Cerebellar cortex (tissue), 1 donor: ENCODE measurements around the gene PGRMC1.
"Not testable (repeated sequence)": the region's sequence is repeated elsewhere in the genome, so short reads cannot be mapped to it uniquely, and the experiment has no call there.

Experiments used
- DNase-seq: peaks from one replicate; pipeline ENCODE4 v3.0.0-alpha.2; 2015; ENCODE audit warnings: low spot score

Gene PGRMC1

DNA sequence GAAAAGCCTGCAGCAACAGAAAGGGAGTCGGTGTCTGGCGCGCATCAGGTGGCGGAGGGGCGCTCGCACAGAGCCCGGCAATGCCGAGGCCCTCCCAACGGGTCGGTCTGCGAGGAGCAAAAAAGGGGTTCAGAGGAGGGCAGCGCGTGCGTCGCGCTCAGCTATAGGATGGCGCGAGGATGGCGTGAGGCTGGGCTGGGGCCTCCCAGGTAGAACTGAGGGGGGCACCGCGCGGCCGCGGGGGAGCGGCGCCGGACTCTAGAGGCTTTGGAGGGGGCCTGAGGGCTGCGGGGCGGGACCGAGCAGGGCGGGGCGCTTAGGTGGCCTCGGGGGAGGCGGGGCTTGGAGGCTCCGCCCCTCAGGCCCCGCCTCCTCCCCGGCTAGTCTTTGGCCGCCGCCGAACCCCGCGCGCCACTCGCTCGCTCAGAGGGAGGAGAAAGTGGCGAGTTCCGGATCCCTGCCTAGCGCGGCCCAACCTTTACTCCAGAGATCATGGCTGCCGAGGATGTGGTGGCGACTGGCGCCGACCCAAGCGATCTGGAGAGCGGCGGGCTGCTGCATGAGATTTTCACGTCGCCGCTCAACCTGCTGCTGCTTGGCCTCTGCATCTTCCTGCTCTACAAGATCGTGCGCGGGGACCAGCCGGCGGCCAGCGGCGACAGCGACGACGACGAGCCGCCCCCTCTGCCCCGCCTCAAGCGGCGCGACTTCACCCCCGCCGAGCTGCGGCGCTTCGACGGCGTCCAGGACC lies at the start of gene PGRMC1:
PGRMC1 (plus strand) TSS at position 414 of the 751 bp plus-strand sequence; CDS start at position 493, 79 bp downstream.
- peak; percentile 80 for DNase-seq

DNA sequence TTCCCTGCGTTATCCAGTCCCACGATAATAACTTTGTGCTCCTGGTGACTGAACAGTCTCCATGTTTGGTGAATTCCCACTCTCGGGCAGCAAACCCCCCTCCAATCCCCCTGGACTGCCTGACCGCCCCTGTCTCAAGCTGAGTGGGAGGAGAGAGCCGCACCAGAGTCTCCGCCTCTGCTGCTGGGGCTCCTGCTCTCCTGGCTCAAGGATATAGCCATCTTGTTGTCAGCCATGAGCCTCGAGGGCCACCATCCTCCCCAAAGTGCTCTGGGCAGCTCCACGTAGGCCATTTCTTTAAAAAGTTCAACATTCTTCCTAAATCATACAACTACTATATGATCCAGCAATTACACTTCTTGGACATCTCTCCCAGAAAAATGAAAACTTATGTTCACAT lies 49.3 kb upstream of the PGRMC1 start:
- DNase-seq, result no peak

DNA sequence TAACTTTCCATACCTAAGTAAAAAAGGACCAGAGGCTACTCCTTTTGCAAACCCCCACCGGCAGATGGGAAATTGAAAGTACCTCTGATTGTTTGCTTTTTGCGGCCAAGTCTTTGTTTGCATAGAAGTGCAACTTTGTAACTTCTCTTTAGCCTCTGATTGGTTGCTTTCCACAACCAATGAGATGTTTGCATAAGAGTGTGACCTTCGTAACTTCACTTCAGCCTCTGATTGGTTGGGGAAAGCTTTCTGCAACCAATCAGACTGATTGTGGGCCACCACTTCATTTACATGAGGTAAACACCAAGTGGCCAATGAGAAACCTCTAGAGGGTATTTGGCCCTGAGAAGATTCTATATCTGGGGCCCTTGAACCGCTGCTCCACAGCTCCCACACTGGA lies 48.8 kb upstream of the PGRMC1 start:
- DNase-seq, result no peak

DNA sequence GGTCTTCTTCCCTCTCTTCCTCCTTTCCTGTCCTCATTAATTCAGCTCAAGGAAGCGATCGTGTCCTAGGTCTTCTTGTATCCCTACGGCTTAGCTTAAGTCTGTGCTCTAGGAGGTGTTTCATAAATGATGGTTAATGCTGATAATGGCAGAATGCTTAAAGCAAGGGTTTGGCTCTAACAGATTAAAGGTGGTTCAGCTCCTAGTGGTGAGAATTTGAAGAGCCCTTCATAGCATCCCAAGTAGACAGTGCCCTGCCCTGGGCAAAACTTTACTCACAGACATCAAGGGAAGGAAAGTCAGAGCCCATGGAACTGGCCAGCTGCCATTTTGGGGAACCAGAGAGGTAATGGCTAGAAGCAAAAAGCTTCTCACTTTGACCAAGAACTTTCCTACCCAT lies 47.0 kb upstream of the PGRMC1 start:
- DNase-seq, result no peak

DNA sequence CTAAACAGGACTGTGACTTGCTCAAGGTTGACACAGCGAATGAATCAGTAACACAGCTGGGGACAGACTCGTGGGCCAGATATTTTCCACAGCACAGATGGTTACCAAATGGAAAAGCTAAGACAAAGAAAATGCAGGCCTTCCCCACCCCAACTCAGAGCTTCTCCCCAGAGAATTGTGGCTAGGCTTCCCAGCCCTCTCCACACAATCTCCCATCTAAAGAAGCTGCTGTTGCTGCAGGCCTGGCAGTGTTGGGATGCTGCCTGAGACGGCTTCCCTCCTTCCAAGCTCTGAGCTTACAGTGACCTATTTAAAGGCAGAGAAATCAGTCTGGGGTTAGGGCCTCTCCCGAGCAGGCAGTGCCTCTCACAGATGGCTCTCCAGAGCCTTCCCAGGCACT lies 46.5 kb upstream of the PGRMC1 start:
- DNase-seq, result peak; percentile 62

DNA sequence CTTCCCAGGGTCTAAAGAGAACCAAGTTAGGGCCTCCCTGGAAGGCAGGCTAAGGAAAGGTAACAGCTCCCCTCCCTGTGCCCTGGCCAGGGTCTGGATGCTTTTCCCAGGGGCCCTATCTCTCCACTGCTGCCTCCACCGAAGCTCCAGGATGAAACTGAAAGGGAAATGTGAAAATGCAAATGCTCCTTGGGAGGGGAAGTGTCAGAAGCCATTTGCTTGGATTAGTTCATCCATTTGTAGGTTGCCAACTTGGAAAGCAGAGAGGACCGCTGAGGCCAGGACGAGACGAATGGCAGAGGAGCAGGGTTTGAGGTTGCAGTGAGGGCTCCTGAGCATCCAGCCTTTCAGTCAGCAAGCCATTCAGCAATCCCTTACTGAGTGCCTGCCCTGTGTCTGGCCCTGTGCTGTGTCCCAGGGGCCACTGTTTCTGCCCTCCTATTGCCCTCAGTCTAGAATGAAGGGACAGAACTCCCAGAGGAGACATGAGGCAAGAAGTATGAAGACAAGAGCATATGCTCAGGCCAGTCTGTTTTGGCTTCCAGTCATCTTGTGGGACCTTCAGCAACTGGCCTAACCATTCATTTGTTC lies 45.9 kb upstream of the PGRMC1 start:
- peak; percentile 44 for DNase-seq

DNA sequence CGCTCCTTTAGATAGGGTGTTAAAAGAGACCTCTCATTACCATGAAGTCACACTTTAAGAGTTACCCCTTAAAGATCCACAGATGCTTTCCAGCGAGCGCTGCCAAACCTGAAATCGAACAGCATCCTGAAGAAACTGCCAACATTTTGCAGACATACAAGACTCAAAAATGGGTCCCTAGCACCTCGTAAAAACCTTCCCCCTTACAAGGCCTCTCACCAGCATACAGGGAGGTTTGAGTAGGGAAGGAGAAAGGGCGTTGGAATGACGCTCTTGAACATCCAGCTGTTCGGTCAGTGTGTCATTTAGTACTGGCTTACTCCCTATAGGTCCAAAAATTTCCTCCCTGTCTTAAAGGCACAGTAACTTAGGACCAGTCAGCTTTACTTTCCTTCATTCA lies 45.3 kb upstream of the PGRMC1 start:
- peak; percentile 10 for DNase-seq

DNA sequence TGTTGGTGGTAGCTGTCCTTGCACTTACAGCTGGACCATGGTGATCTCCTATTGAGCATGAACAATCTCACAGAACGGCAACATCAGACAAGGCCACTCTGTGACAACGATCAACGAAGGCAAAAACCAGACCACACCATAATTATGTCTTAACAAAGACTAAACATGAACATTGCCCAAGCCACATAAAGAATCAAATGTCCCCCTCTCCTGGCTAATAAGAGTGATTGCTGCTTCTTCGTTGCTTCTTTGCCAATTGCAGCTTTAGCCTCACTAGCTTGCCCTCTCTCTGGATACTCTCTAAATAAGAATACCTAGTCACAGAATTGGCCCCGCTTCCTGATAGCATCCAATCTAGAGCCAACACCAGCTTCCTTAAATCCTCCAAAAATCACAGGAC lies 41.5 kb upstream of the PGRMC1 start:
- peak; percentile 11 for DNase-seq

DNA sequence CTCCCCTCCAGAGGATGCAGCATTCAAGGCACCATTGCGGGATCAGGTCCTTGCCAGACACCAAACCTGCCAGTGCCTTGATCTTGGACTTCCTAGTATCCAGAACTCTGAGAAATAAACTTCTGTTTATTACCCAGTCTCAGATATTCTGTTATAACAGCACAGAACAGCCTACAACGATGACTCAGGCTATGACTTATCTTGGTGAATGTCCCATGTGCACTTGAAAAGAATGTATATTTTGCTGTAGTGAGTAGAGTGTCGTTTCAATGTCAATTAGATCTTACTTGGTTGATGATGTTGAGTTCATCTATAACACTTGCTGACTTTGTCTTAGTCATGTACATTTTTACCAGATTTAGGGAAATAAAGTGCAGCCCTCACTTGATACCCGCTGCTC lies 34.5 kb upstream of the PGRMC1 start:
- DNase-seq, result no peak

DNA sequence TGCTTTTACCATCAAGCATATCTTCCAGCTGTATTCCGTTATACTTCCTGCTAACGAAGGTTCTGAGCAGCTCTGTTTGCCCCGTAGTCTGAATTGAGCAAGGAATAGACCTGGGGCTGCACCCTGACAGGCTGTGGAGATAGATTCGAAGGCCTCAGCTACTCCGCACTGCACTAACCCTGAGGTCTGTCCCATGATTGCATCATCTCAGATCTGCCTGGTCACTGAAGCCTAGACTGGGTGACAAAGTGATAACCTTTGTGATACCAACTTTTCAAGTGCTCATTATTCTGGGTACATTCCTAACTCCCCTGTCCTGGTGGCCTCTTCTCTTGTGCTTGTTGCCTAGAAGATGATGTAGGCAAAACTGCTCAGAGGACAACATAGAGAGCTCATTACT lies 29.9 kb upstream of the PGRMC1 start:
- DNase-seq, result no peak

DNA sequence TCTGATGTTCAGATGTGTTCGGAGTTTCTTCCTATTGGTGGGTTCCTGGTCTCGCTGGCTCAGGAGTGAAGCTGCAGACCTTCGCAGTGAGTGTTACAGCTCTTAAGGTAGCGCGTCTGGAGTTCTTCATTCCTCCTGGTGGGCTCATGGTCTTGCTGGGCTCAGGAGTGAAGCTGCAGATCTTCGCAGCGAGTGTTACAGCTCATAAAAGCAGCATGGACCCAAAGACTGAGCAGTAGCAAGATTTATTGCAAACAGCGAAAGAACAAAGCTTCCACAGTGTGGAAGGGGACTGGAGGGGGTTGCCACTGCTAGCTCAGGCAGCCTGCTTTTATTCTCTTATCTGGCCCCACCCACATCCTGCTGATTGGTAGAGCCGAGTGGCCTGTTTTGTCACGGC lies 28.6 kb upstream of the PGRMC1 start:
- DNase-seq, result not testable (repeated sequence)

DNA sequence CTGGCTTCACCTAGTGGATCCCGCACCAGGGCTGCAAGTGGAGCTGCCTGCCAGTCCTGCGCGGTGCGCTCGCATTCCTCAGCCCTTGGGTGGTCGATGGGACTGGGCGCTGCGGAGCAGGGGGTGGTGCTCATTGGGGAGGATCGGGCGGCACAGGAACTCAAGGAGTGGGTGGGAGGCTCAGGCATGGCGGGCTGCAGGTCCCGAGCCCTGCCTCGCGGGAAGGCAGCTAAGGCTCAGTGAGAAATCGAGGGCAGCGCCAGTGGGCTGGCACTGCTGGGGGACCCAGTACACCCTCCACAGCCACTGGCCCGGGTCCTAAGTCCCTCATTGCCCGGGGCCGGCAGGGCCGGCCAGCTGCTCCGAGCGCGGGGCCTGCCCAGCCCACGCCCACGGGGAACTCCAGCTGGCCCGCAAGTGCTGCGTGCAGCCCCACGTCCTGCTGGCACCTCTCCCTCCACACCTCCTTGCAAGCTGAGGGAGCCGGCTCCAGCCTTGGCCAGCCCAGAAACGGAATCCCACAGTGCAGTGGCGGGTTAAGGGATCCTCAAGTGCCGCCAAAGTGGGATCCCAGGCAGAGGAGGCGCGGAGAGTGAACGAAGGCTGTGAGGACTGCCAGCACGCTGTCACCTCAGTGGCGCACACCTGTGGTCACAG lies 27.6 kb upstream of the PGRMC1 start:
- no peak for DNase-seq

DNA sequence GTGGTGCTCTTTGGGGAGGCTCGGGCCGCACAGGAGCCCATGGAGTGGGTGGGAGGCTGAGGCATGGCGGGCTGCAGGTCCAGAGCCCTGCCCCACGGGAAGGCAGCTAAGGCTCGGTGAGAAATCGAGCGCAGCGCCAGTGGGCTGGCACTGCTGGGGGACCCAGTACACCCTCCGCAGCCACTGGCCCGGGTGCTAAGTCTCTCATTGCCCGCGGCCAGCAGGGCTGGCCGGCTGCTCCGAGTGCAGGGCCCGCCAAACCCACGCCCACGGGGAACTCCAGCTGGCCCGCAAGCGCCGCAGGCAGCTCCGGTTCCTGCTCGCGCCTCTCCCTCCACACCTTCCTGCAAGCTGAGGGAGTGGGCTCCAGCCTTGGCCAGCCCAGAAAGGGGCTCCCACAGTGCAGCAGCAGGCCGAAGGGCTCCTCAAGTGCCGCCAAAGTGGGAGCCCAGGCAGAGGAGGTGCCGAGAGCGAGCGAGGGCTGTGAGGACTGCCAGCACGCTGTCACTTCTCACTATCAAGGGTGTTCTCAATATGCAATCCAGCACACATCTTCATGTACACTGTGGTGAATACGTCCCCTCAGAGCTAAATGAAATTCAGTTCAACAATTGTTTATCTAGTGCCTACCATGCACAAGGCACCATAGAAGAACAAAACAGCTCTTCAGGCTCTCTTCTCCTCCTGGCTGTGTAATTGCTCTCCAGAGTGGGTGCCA lies 25.0 kb upstream of the PGRMC1 start:
- DNase-seq, result not testable (repeated sequence)

DNA sequence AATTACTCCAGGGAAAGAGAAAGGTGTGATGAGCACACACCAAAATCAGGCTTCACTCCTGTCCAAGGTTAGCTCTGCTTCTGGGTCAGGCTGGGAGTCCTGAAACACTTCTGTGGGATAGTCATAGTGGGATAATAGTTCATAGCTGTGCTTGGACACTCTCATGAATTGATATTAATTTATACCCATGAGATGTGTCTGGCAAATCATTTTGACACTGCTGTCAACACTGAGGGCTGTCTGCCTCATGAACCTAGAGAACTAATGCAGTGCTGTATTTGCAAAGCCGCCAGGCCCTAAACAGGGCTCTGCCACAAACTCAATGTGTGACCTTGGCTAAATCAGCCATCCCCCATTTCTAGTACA lies 24.5 kb upstream of the PGRMC1 start:
- no peak for DNase-seq

DNA sequence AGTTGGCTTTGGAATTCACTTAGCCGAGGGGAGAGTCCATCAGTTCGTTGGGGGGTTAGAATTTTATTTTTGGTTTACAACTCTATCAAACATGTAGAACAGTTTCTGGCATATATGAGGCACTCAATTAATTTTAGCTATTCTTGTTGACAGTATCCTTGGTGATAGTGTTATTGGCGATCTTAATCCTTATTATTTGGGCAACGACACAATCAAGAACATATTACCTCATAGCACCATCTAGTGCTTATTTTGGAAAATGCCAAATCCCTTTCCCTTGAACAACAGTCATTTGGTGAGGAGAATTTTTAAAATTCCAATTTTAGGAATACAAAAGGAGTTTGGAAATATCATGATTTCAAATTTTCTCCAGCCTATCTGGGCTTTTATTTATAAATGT lies 17.9 kb upstream of the PGRMC1 start:
- DNase-seq, result peak; percentile 45

DNA sequence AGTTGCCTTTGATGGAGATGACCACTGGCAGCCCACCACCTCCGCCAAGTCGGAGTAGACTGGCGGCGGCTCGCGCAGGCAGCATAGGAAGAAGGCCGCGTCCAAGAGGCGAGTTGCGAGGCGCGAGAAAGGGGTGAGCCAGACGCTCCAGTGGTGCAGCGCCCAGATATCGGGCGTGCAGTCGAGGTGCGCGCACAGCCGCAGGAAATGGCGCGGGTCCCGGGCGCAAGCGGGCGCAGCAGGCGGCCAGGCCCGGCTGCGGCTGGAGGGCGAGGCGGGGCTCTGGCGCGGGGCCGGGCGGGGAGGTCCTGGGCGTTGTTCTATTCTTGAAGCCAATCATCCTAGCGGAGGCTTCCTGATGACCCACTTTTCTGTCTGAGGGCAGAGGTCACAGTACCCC lies 13.2 kb upstream of the PGRMC1 start:
- no peak for DNase-seq

DNA sequence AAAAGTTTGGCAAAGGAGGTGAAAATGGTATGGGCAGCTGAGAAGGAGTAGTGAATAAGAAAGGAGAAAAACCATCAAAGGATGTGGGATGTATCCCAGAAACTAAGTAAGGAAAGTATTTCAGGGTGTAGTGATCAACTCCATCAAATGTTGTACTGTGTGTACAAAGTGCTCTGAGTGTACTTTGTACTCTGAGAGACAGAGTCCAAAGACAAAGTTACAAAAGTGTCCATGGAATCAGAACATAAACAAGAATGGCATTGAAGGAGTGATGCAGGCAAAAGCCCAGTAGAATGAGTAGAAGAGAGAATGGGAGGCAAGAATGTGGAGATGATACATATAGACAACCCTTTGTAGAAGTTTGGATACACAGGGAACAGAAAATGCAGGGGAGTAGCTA lies 12.3 kb upstream of the PGRMC1 start:
- no peak for DNase-seq

DNA sequence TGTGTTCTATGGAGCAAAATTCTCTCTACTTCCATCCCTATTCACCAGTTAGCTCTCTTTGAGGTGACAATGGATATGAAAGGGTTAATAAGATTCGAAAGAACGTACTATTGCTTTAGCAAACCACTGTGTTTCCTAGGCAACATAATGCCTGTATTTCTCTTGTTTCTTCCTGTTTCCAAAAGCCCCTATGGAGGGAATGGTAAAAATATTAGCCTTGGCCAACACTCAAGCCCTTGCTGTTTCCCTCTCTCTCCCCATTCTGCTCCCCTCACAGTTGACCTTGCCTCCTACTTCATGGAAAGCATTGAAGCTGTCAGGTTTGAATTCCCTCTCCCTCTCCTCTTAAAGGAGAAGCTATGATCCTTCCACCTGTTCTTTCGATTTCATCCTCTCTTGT lies 9.6 kb upstream of the PGRMC1 start:
- no peak for DNase-seq

DNA sequence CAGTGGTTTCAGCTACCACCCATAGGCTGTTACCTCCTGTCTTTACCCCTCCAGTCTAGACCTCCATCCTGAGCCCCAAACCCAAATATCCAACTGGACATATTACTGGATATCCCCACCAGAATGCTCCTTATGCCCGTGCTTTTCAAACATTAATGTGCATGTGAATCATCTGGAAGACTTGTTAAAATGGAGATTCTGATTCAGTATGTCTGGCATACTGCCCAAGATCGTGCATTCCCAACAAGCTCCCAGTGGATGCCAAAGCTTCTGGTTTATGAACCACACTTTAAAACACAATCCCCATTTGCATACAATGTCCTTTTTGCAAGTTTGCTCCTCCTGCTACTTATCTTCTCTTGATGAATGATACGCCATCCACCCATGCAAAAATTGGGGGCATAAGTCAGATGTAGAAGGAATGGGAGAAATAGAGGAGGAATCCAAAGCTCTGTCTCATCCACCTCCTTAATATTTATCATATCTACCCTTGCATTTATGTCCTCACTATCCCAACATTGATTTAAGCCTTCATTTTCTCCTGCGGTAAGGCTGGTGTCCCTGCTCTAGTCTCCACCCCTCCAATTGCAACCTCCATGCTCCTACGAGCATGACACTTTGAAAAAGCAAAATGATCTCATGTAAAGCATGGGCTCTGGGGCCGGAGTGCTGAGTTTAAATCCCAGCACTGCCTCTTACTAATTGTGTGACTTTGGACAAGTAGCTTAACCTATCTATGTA lies 7.4 kb upstream of the PGRMC1 start:
- DNase-seq, result no peak

DNA sequence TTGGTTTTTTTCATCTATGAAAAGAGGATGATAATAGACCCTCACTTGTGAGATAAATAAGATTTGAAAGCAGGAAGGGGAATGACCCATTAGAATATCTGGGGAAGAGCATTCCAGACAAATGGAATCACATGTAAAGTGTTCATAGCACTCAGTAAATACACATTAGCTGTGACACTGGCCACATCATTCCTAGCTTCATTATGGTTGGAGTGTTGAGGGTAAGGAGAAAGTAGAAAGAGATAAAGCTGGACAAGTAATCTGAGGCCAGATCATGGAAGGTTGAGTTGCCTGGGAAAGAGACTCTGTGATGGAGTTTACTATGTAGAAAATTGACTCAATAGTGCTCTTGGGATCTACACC lies 6.9 kb upstream of the PGRMC1 start:
- DNase-seq, result no peak

DNA sequence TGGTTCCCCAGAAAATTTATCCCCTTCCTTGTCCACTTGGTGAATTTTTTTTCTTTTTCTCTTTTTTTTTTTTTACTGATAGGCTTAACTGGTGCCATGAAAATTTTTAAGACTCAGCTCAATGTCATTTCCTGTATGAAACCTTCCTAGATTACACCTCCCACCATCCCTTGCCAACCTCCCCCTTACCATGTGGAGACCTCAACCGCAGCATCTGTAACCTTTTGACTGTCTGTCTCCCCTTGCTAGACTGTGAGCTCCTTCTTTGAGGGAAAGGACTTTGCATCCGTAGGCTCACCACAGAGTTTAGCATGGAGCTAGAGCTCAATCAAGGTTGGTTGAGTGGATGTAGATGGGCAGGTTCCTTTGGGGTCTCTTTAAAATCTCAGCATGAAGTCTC lies 5.2 kb upstream of the PGRMC1 start:
- DNase-seq, result no peak

DNA sequence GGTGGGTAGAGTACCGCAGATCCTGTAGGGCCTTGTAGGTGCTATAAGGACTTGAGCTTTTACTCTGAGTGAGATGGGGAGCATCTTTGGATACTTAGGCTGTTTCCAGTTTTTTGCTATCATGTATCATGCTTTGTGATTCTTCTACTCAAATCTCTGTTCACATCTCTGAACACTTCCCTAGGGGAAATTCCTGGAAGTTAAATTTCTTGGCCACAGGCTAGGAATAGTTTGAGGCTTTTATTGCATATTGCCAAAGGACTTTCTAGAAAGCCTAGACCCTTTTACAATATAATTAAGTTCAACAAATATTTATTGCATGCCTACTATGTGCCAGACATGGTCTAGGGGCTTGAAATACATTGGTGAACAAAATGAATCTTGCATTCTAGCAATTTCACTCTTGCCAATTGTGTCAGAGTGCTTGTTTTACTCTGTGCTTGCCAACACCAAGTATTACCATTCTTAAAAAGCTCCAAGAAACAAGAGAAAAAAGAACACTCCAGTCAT lies 4.1 kb upstream of the PGRMC1 start:
- no peak for DNase-seq
